ENCODE results near the gene ZNF668. TPM values are rescaled to one million over a fixed set of nuclear protein-coding genes. Genes with fewer than 3 reads are reported as not detected.
A peak's percentile ranks its signal among the peaks of the same experiment; 100 is the strongest.

The ZNF668 gene
- total and polyA plus RNA-seq, 2 of the 4 experiments (the other 2 are of a cell fraction): 4.5 to 11.6 TPM

DNA sequence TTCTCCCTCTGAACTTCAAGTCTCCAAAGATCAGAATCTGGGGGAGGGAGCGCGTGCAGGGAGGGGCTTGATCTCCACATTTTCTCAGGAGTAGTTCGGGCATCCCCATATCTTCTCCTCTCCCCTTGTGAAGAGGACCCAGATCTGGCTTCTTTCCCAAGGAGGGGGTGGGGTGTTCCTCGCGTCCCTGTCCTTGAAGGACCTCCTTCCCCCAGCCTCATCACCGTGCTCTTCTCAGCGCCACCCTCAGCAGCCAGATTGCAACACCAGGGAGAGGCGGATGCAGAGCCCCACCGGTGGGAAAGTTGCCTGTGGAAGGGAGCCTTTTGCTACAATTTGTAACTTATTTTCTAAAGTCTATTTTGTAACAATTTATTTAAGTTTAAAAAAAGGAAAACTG, 9.0 kb upstream of the ZNF668 start:
- H4K8ac ChIP-seq (ENCODE audit: low read depth in 2 of 2, low read length in 2 of 2): no peak overlapping the region
- ChIA-PET CTCF (no interaction called here), POLR2A (ENCODE audit: unreplicated experiment) (no interaction called here)
- no CpG with 5 or more reads among the region's 9 CpGs for WGBS, 2 experiments (ENCODE audit: extremely low coverage in 2 of 2, insufficient read length in 1 of 2)
- intact Hi-C loops (cut with micrococcal nuclease): no loop called here
- H4K91ac ChIP-seq (ENCODE audit: insufficient read depth, low read depth, low read length): no peak overlapping the region
- no peak overlapping the region for H3K23ac ChIP-seq (ENCODE audit: low read depth, low read length)
- no peak overlapping the region for H2BK15ac ChIP-seq (ENCODE audit: low read depth, low read length)
- H3K9me3 ChIP-seq (ENCODE audit: control insufficient read depth, insufficient read depth, low read length): no peaks in the 10 kb centered on the region
- H3K4ac ChIP-seq (ENCODE audit: low read depth, low read length): no peak overlapping the region
- no peak overlapping the region for H3K4me3 ChIP-seq (ENCODE audit: insufficient read depth, low read depth, low read length)
- dilution Hi-C loops (cut with HindIII; ENCODE audit: low sequenced_read_pairs, unreplicated experiment): no loop called here
- H3K27ac ChIP-seq (ENCODE audit: insufficient read depth, low read length): no peak overlapping the region
- no peak overlapping the region for H2AFZ ChIP-seq (replicated peaks; ENCODE audit: low read length, poor library complexity)
- DNase-seq (no peak), ATAC-seq (ENCODE audit: low read depth) (no peak)
- no peak overlapping the region for H3K56ac ChIP-seq (ENCODE audit: extremely low read depth, insufficient read depth, low read length)
- H3K79me1 ChIP-seq (ENCODE audit: low read depth in 1 of 2, low read length in 2 of 2): peaks cover 14 to 46% of the 10 kb centered on the region in 2 experiments
- no peaks in the 10 kb centered on the region for H3K27me3 ChIP-seq (ENCODE audit: control insufficient read depth, insufficient read depth, low read length)
- H2BK120ac ChIP-seq (ENCODE audit: low read depth, low read length): no peak overlapping the region
- H3K14ac ChIP-seq (replicated peaks; ENCODE audit: low read depth, low read length): no peak overlapping the region
- no peaks in the 10 kb centered on the region for H3K4me1 ChIP-seq (ENCODE audit: control insufficient read depth, insufficient read depth, low read length)
- no TSS peak for BruUV-seq (replicated peaks)
- no peak overlapping the region for H2BK20ac ChIP-seq (ENCODE audit: low read depth, low read length)
- in situ Hi-C loops (cut with MboI; ENCODE audit: low sequenced_read_pairs): loop anchor here (10.0 kb wide), 1 partner anchor 98 kb away; the partner anchor contains the start of gene HSD3B7
- no peak overlapping the region for H4K5ac ChIP-seq (ENCODE audit: low read depth, low read length)
- H2AK5ac ChIP-seq (ENCODE audit: low read depth, low read length): no peak overlapping the region
- H3K4me2 ChIP-seq (ENCODE audit: low read depth, low read length): no peak overlapping the region
- no peak overlapping the region for H2AK9ac ChIP-seq (replicated peaks; ENCODE audit: low read depth, low read length, poor library complexity)
- peaks cover 21% of the 10 kb centered on the region for H4K20me1 ChIP-seq (ENCODE audit: insufficient read depth, low read length)
- TF ChIP-seq CEBPB (IDR thresholded peaks at IDR 0.05; ENCODE audit: low read depth, low read length): peak; percentile 3; the same call in 1 of the 2 replicates
- no peak for TF ChIP-seq USF2 (IDR thresholded peaks at IDR 0.05; ENCODE audit: low read depth, low read length)
- H3K9ac ChIP-seq (ENCODE audit: low read depth, low read length): no peak overlapping the region
- no peak overlapping the region for H2BK5ac ChIP-seq (ENCODE audit: low read depth, low read length, poor library complexity, severe bottlenecking)
- peaks cover 3% of the 10 kb centered on the region; the same call in 1 of the 2 replicates for H3K9me1 ChIP-seq (ENCODE audit: insufficient read depth, low read length)
- H3K36me3 ChIP-seq (ENCODE audit: control insufficient read depth, insufficient read depth, low read length): peaks cover 73% of the 10 kb centered on the region
- H3K18ac ChIP-seq (ENCODE audit: low read depth, low read length): no peak overlapping the region

All from IMR-90 (cell line).